ENCODE results near the gene ANTXR1.

DNA sequence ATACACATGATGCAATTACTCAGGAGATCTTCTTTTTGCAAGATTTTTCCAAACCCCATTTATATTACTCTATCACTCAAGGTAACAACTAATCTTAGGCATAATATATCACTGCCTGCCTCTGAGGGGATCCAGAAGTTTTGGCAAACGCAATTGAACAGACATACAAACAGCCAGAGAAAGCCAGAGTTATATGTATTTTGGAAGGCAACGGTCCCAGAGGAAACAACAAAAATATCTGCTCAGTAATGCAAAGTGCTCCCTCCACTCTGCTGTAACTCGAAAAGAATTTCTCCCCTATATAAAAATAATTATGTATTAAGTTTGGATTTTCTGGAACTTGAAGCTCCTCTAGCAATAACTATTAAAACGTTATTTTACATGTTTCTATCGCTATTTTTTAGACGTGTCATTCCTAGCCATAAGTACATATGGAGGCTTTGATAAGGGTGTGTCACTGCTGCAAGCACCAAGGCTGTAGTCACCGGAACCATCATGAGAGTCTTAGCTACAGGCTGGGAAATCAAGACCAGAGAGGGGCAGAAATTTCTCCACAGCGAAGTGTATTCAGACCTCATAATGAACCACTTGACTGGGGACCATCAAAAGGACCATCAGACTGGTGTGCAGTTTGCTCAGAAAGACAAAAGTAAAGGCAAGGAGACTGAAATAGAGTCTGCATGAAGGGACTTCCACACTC lies 42.3 kb upstream of the ANTXR1 start:
- TF ChIP-seq, protein P1, sequence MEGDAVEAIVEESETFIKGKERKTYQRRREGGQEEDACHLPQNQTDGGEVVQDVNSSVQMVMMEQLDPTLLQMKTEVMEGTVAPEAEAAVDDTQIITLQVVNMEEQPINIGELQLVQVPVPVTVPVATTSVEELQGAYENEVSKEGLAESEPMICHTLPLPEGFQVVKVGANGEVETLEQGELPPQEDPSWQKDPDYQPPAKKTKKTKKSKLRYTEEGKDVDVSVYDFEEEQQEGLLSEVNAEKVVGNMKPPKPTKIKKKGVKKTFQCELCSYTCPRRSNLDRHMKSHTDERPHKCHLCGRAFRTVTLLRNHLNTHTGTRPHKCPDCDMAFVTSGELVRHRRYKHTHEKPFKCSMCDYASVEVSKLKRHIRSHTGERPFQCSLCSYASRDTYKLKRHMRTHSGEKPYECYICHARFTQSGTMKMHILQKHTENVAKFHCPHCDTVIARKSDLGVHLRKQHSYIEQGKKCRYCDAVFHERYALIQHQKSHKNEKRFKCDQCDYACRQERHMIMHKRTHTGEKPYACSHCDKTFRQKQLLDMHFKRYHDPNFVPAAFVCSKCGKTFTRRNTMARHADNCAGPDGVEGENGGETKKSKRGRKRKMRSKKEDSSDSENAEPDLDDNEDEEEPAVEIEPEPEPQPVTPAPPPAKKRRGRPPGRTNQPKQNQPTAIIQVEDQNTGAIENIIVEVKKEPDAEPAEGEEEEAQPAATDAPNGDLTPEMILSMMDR (IDR thresholded peaks at IDR 0.05), result no peak
- TF ChIP-seq EP300 (IDR thresholded peaks at IDR 0.05) (no peak), POLR2AphosphoS5 (IDR thresholded peaks at IDR 0.05) (no peak)
